HUES6 (cell line): ENCODE results near the gene SIDT1.

Experiments used
- H3K27ac ChIP-seq: 2 replicates; pipeline ENCODE4 v1.7.0; 2013; ENCODE audit warnings: low read depth, mild to moderate bottlenecking, low read length, inconsistent platforms
- H3K27me3 ChIP-seq: 2 replicates; pipeline ENCODE4 v1.6.1; 2013; ENCODE audit warnings: low read length; ENCODE audit not compliant: control insufficient read depth, insufficient read depth
- H3K36me3 ChIP-seq: 2 replicates; pipeline ENCODE4 v1.6.1; 2013; ENCODE audit warnings: low read length; ENCODE audit not compliant: control insufficient read depth, insufficient read depth
- H3K4me1 ChIP-seq: 2 replicates; pipeline ENCODE4 v1.6.1; 2013; ENCODE audit warnings: low read length; ENCODE audit not compliant: control insufficient read depth, insufficient read depth
- H3K4me3 ChIP-seq: 2 replicates; pipeline ENCODE4 v1.5.1; 2013; ENCODE audit warnings: low read depth, low read length
- H3K9ac ChIP-seq: one replicate; pipeline ENCODE4 v1.6.1; 2013; ENCODE audit warnings: mild to moderate bottlenecking, low read length
- H3K9me3 ChIP-seq: 2 replicates; pipeline ENCODE4 v1.6.1; 2013; ENCODE audit warnings: low read depth, low read length; ENCODE audit not compliant: control insufficient read depth, insufficient read depth

The SIDT1 gene

GRCh38 chr3:113590983-113591382, 58.6 kb downstream of the SIDT1 start:
- Histone ChIP-seq H3K4me3 (no peak overlapping the region), H3K9me3 (no peaks in the 10 kb centered on the region), H3K36me3 (no peaks in the 10 kb centered on the region), H3K4me1 (peaks cover 20% of the 10 kb centered on the region), H3K9ac (no peak overlapping the region), H3K27me3 (no peaks in the 10 kb centered on the region), H3K27ac (no peak overlapping the region)

- no peak overlapping the region for H3K27ac ChIP-seq
- peaks cover 15% of the 10 kb centered on the region for H3K4me1 ChIP-seq
- H3K9ac ChIP-seq = no peak overlapping the region
Measured at GRCh38 chr3:113594066-113594465, 61.7 kb downstream of the SIDT1 start.

GRCh38 chr3:113597596-113598354, 65.4 kb downstream of the SIDT1 start:
- no peaks in the 10 kb centered on the region for H3K27me3 ChIP-seq
- no peak overlapping the region for H3K27ac ChIP-seq
- no peak overlapping the region for H3K4me3 ChIP-seq
- H3K36me3 ChIP-seq = no peaks in the 10 kb centered on the region
- H3K9me3 ChIP-seq = no peaks in the 10 kb centered on the region
- H3K4me1 ChIP-seq = no peaks in the 10 kb centered on the region
- no peak overlapping the region for H3K9ac ChIP-seq

More at GRCh38 chr3:113594066-113594465, 61.7 kb downstream of the SIDT1 start:
- H3K9me3 ChIP-seq = no peaks in the 10 kb centered on the region
- no peaks in the 10 kb centered on the region for H3K36me3 ChIP-seq
- no peaks in the 10 kb centered on the region for H3K27me3 ChIP-seq
- H3K4me3 ChIP-seq = no peak overlapping the region

GRCh38 chr3:113600418-113601182, 68.2 kb downstream of the SIDT1 start:
- no peak overlapping the region for H3K9ac ChIP-seq
- no peak overlapping the region for H3K27ac ChIP-seq
- no peaks in the 10 kb centered on the region; the same call in 1 of the 2 replicates for H3K4me1 ChIP-seq
- H3K36me3 ChIP-seq = no peaks in the 10 kb centered on the region
- H3K27me3 ChIP-seq = no peaks in the 10 kb centered on the region
- no peaks in the 10 kb centered on the region for H3K9me3 ChIP-seq
- no peak overlapping the region for H3K4me3 ChIP-seq

GRCh38 chr3:113601240-113601639, 68.9 kb downstream of the SIDT1 start:
- peaks cover 3% of the 10 kb centered on the region for H3K4me1 ChIP-seq
- H3K27me3 ChIP-seq = no peaks in the 10 kb centered on the region
- no peaks in the 10 kb centered on the region for H3K9me3 ChIP-seq
- H3K27ac ChIP-seq = no peak overlapping the region
- no peak overlapping the region for H3K9ac ChIP-seq
- no peak overlapping the region for H3K4me3 ChIP-seq
- H3K36me3 ChIP-seq = no peaks in the 10 kb centered on the region

- Histone ChIP-seq H3K36me3 (no peaks in the 10 kb centered on the region), H3K4me1 (peaks cover 13% of the 10 kb centered on the region), H3K9ac (no peak overlapping the region), H3K27ac (no peak overlapping the region), H3K27me3 (no peaks in the 10 kb centered on the region), H3K4me3 (no peak overlapping the region), H3K9me3 (no peaks in the 10 kb centered on the region)
Measured at GRCh38 chr3:113602256-113602655, 69.9 kb downstream of the SIDT1 start.

- H3K4me3 ChIP-seq = no peak overlapping the region
- no peak overlapping the region for H3K27ac ChIP-seq
- H3K9ac ChIP-seq = no peak overlapping the region
- peaks cover 17% of the 10 kb centered on the region for H3K4me1 ChIP-seq
- H3K36me3 ChIP-seq = no peaks in the 10 kb centered on the region
- H3K9me3 ChIP-seq = no peaks in the 10 kb centered on the region
- no peaks in the 10 kb centered on the region for H3K27me3 ChIP-seq
Measured at GRCh38 chr3:113602836-113603235, 70.5 kb downstream of the SIDT1 start.

- H3K9me3 ChIP-seq = no peaks in the 10 kb centered on the region
- peak overlapping the region; percentile 33; the same call in 1 of the 2 replicates for H3K27ac ChIP-seq
- H3K27me3 ChIP-seq = no peaks in the 10 kb centered on the region
- H3K9ac ChIP-seq = no peak overlapping the region
- peak overlapping the region; percentile 18; the same call in 1 of the 2 replicates for H3K4me3 ChIP-seq
- peaks cover 17% of the 10 kb centered on the region for H3K4me1 ChIP-seq
- no peaks in the 10 kb centered on the region for H3K36me3 ChIP-seq
Measured at GRCh38 chr3:113606539-113607218, 74.3 kb downstream of the SIDT1 start.

- Histone ChIP-seq H3K36me3 (no peaks in the 10 kb centered on the region), H3K4me1 (peaks cover 17% of the 10 kb centered on the region), H3K27ac (peak overlapping the region; percentile 33; the same call in 1 of the 2 replicates), H3K9ac (no peak overlapping the region), H3K4me3 (peak overlapping the region; percentile 18; the same call in 1 of the 2 replicates), H3K27me3 (no peaks in the 10 kb centered on the region), H3K9me3 (no peaks in the 10 kb centered on the region)
Measured at GRCh38 chr3:113607219-113607596, 74.9 kb downstream of the SIDT1 start.

GRCh38 chr3:113614402-113614801, 82.0 kb downstream of the SIDT1 start:
- Histone ChIP-seq H3K9ac (no peak overlapping the region), H3K27ac (no peak overlapping the region), H3K4me3 (no peak overlapping the region), H3K27me3 (no peaks in the 10 kb centered on the region), H3K9me3 (no peaks in the 10 kb centered on the region), H3K4me1 (no peaks in the 10 kb centered on the region), H3K36me3 (no peaks in the 10 kb centered on the region)

GRCh38 chr3:113615976-113616375, 83.6 kb downstream of the SIDT1 start:
- H3K4me3 ChIP-seq = no peak overlapping the region

More at GRCh38 chr3:113615976-113616375, 83.6 kb downstream of the SIDT1 start:
- no peaks in the 10 kb centered on the region for H3K9me3 ChIP-seq
- no peaks in the 10 kb centered on the region for H3K27me3 ChIP-seq
- H3K36me3 ChIP-seq = no peaks in the 10 kb centered on the region
- H3K27ac ChIP-seq = no peak overlapping the region
- no peak overlapping the region for H3K9ac ChIP-seq
- H3K4me1 ChIP-seq = no peaks in the 10 kb centered on the region
